HCT116 (cell line): ENCODE results near the gene OFD1. TPM values are rescaled to one million over a fixed set of nuclear protein-coding genes. Genes with fewer than 3 reads are reported as not detected.

Experiments used
- ATAC-seq: fragments of 200-7000 bp; cut with Tn5 transposase; 2 replicates; pipeline ENCODE4 v1.9.1; 2020; ENCODE audit warnings: mild to moderate bottlenecking, moderate library complexity
- BruUV-seq: library from RNA; stranded (reverse); fragments of 400-500 nt; replicated peaks from 2 replicates; lab custom pipeline; 2021; lab: Mats Ljungman, UMichigan
- CTCF ChIA-PET: fragments of 300-600 bp; sonication (Branson Sonifier 250); formaldehyde crosslinking; loops from one replicate; lab custom pipeline; 2021; ENCODE audit warnings: antibody characterized with exemption; lab: Charles Lee
- POLR2A ChIA-PET: fragments of 300-600, 350-600 bp; sonication (Branson Sonifier 250); formaldehyde crosslinking; loops from one replicate; lab custom pipeline; 2021; ENCODE audit warnings: antibody characterized with exemption; lab: Charles Lee
- RAD21 ChIA-PET, 2 experiments: fragments of 300-600 bp; sonication (Branson Sonifier 250); formaldehyde crosslinking; loops; one replicate each; lab custom pipeline; 2023; ENCODE audit warnings: low total read pairs in 2 of 2; ENCODE audit not compliant: uncharacterized antibody in 2 of 2, unreplicated experiment in 2 of 2, low non-redundant PET in 1 of 2; lab: Charles Lee
- DNase-seq: peaks from one replicate; pipeline ENCODE4 v3.0.0-alpha.2; 2010; ENCODE audit warnings: low read depth, low spot score
- H2AFZ ChIP-seq: fragments of 200-600 bp; shearing (Covaris generic), sonication (generic); 2 replicates; pipeline ENCODE4 v1.6.1; 2017; ENCODE audit warnings: low read depth, mixed run types, mixed read lengths, antibody characterized with exemption, low read length; ENCODE audit not compliant: poor library complexity, severe bottlenecking
- H3K27ac ChIP-seq: 2 replicates; pipeline ENCODE4 v1.5.1; 2012; ENCODE audit warnings: low read depth, low read length
- H3K27me3 ChIP-seq: fragments of 200-600 bp; sonication (generic); 2 replicates; pipeline ENCODE4 v1.6.1; 2016; ENCODE audit warnings: mixed run types, low read length, mixed read lengths; ENCODE audit not compliant: insufficient read depth
- H3K36me3 ChIP-seq, 2 experiments: fragments of 200-500 bp in 1 of 2; fragments of 200-600 bp in 1 of 2; sonication (Bioruptor generic) in 1 of 2; sonication (generic) in 1 of 2; 2 replicates each; pipeline versions ENCODE4 v1.5.1 to v1.6.1; 2014 to 2016; ENCODE audit warnings: low read length in 2 of 2, inconsistent platforms in 1 of 2, mixed read lengths in 1 of 2, mixed run types in 1 of 2; ENCODE audit not compliant: insufficient read depth in 2 of 2, control insufficient read depth in 1 of 2
- H3K4me1 ChIP-seq, 2 experiments: fragments of 200-600 bp in 1 of 2; sonication (generic) in 1 of 2; 2 replicates each; pipeline versions ENCODE4 v1.5.1 to v1.6.1; 2012 to 2017; ENCODE audit warnings: low read length in 2 of 2, inconsistent platforms in 1 of 2, mild to moderate bottlenecking in 1 of 2, mixed read lengths in 1 of 2, mixed run types in 1 of 2, moderate library complexity in 1 of 2; ENCODE audit not compliant: insufficient read depth in 2 of 2, control insufficient read depth in 1 of 2
- H3K4me2 ChIP-seq: fragments of 200-600 bp; sonication (generic); 2 replicates; pipeline ENCODE4 v1.6.1; 2017; ENCODE audit warnings: mixed run types, low read length, mixed read lengths
- H3K4me3 ChIP-seq, 2 experiments: fragments of 200-600 bp in 1 of 2; sonication (generic) in 1 of 2; replicated peaks in 1 of 2; 2 replicates each; pipeline ENCODE4 v1.5.1; 2011 to 2016; ENCODE audit warnings: low read length in 2 of 2, control low read depth in 1 of 2, low read depth in 1 of 2, mild to moderate bottlenecking in 1 of 2, mixed read lengths in 1 of 2, mixed run types in 1 of 2
- H3K79me2 ChIP-seq: fragments of 200-600 bp; sonication (generic); 2 replicates; pipeline ENCODE4 v1.6.1; 2017; ENCODE audit warnings: mild to moderate bottlenecking, mixed run types, low read length, moderate library complexity, mixed read lengths; ENCODE audit not compliant: insufficient read depth
- H3K9ac ChIP-seq: fragments of 200-600 bp; sonication (generic); 2 replicates; pipeline ENCODE4 v1.6.1; 2016; ENCODE audit warnings: low read length, mixed read lengths
- H3K9me2 ChIP-seq: fragments of 200-600 bp; sonication (generic), shearing (Covaris generic); 2 replicates; pipeline ENCODE4 v1.6.1; 2017; ENCODE audit warnings: mixed run types, mild to moderate bottlenecking, moderate library complexity; ENCODE audit not compliant: insufficient read depth
- H3K9me3 ChIP-seq, 2 experiments: fragments of 200-500 bp in 1 of 2; fragments of 200-600 bp in 1 of 2; sonication (Bioruptor generic) in 1 of 2; sonication (generic) in 1 of 2; 2 replicates each; pipeline ENCODE4 v1.6.1; 2014 to 2017; ENCODE audit warnings: low read length in 2 of 2, mixed read lengths in 2 of 2, inconsistent platforms in 1 of 2, low read depth in 1 of 2, mild to moderate bottlenecking in 1 of 2, mixed run types in 1 of 2, moderate library complexity in 1 of 2; ENCODE audit not compliant: control insufficient read depth in 1 of 2, insufficient read depth in 1 of 2
- H4K20me1 ChIP-seq: fragments of 200-600 bp; sonication (generic), shearing (Covaris generic); 2 replicates; pipeline ENCODE4 v1.6.1; 2017; ENCODE audit warnings: mixed run types, mild to moderate bottlenecking, moderate library complexity; ENCODE audit not compliant: insufficient read depth
- ATF3 ChIP-seq: IDR thresholded peaks from 2 replicates; pipeline ENCODE4 v1.6.1; 2012
- CEBPB ChIP-seq: IDR thresholded peaks from 2 replicates; pipeline ENCODE4 v1.6.1; 2012; ENCODE audit warnings: low read depth
- CTCF ChIP-seq, 3 experiments: fragments of 200-600 bp in 1 of 3; sonication (generic) in 1 of 3; IDR thresholded peaks in 2 of 3; conservative IDR thresholded peaks in 1 of 3; 2 replicates each; pipeline ENCODE4 v1.5.1; 2012 to 2017; ENCODE audit warnings: low read depth in 2 of 3, low read length in 2 of 3, antibody characterized with exemption in 1 of 3, borderline replicate concordance in 1 of 3, control low read depth in 1 of 3, mild to moderate bottlenecking in 1 of 3, mixed read lengths in 1 of 3, mixed run types in 1 of 3, moderate library complexity in 1 of 3; ENCODE audit not compliant: insufficient read depth in 1 of 3
- EGR1 ChIP-seq: IDR thresholded peaks from 2 replicates; pipeline ENCODE4 v1.6.1; 2012; ENCODE audit warnings: low read depth
- ELF1 ChIP-seq: IDR thresholded peaks from 2 replicates; pipeline ENCODE4 v1.6.1; 2012; ENCODE audit warnings: low read depth, borderline replicate concordance
- FOSL1 ChIP-seq: IDR thresholded peaks from 2 replicates; pipeline ENCODE4 v1.6.1; 2012; ENCODE audit warnings: low read depth
- POLR2AphosphoS5 ChIP-seq: IDR thresholded peaks from 2 replicates; pipeline ENCODE4 v1.6.1; 2011; ENCODE audit warnings: mild to moderate bottlenecking, low read depth, low read length, moderate library complexity
- RAD21 ChIP-seq: IDR thresholded peaks from 2 replicates; pipeline ENCODE4 v1.6.1; 2012; ENCODE audit warnings: low read depth, mild to moderate bottlenecking
- SIN3A ChIP-seq: IDR thresholded peaks from 2 replicates; pipeline ENCODE4 v1.6.1; 2012; ENCODE audit warnings: low read depth
- SP1 ChIP-seq: IDR thresholded peaks from 2 replicates; pipeline ENCODE4 v1.6.1; 2012; ENCODE audit warnings: low read depth
- SRF ChIP-seq: IDR thresholded peaks from 2 replicates; pipeline ENCODE4 v1.6.1; 2012; ENCODE audit warnings: low read depth
- TCF7L2 ChIP-seq: IDR thresholded peaks from 2 replicates; pipeline ENCODE4 v1.7.0; 2011; ENCODE audit warnings: borderline replicate concordance, inconsistent platforms; ENCODE audit not compliant: insufficient read depth, insufficient read length; ENCODE audit errors: extremely low read depth
- YY1 ChIP-seq: IDR thresholded peaks from 2 replicates; pipeline ENCODE4 v1.6.1; 2011; ENCODE audit warnings: low read length, low read depth, moderate library complexity, mild to moderate bottlenecking; ENCODE audit not compliant: insufficient replicate concordance; ENCODE audit errors: extremely low read depth
- ZFX ChIP-seq: fragments of 450-650 bp; IDR thresholded peaks from 2 replicates; pipeline ENCODE4 v1.6.1; 2017
- intact Hi-C: fragments of 100-400 bp; cut with micrococcal nuclease; formaldehyde crosslinking; loops from 2 replicates; pipeline ENCODE4 v1.10.0; 2022
- total RNA-seq: library from RNA; stranded (reverse); gene quantifications from one replicate; pipeline ENCODE4 v1.2.1, GENCODE V29; 2021; ENCODE audit not compliant: unreplicated experiment

The OFD1 gene
- total RNA-seq, 1 experiment from 2014 or later, result 18.0 TPM

- BruUV-seq, result no TSS peak
- Histone ChIP-seq H2AFZ (no peak overlapping the region), H3K27ac (no peak overlapping the region), H3K4me1 (no peaks in the 10 kb centered on the region), H3K9ac (no peak overlapping the region), H3K36me3 (no peaks in the 10 kb centered on the region; a peak in 2 of 4 replicates), H3K9me2 (no peaks in the 10 kb centered on the region), H3K4me2 (no peak overlapping the region), H3K79me2 (no peaks in the 10 kb centered on the region), H3K4me3 (no peak overlapping the region), H4K20me1 (no peaks in the 10 kb centered on the region), H3K9me3 (no peaks in the 10 kb centered on the region), H3K27me3 (no peaks in the 10 kb centered on the region)
- ATAC-seq (no peak), DNase-seq (no peak)
- RAD21 ChIA-PET, result no interaction called here
- intact Hi-C loops, result no loop called here
- POLR2A ChIA-PET, result no interaction called here
- CTCF ChIA-PET, result no interaction called here
- TF ChIP-seq ATF3 (no peak), FOSL1 (no peak), CEBPB (no peak), SRF (no peak), SIN3A (no peak), CTCF (IDR thresholded peaks at IDR 0.05 in 2 of 3, conservative IDR thresholded peaks at IDR 0.05 in 1 of 3; ENCODE audit: borderline replicate concordance in 1 of 3, insufficient read depth in 1 of 3, low read depth in 2 of 3, low read length in 2 of 3) (no peak), TCF7L2 (no peak), SP1 (no peak), YY1 (no peak), POLR2AphosphoS5 (no peak), RAD21 (no peak), ZFX (no peak), ELF1 (no peak), EGR1 (no peak)
These were observed 40.1 kb downstream of the OFD1 start for GRCh38 chrX:13774696-13775095.
